VCaP (cell line): ENCODE data around the gene FGD4.

Experiments
- H3K27ac ChIP-seq: fragments of 450-650 bp; 2 replicates; pipeline ENCODE4 v1.5.1; 2017
- TF ChIP-seq, protein P1 (sequence below): fragments of 450-650 bp; conservative IDR thresholded peaks from 2 replicates; pipeline ENCODE4 v1.5.1; 2017; ENCODE audit warnings: mild to moderate bottlenecking, moderate library complexity

The FGD4 gene

GRCh38 chr12:32681272-32681671, 281.9 kb downstream of the FGD4 start:
- TF ChIP-seq, protein P1, sequence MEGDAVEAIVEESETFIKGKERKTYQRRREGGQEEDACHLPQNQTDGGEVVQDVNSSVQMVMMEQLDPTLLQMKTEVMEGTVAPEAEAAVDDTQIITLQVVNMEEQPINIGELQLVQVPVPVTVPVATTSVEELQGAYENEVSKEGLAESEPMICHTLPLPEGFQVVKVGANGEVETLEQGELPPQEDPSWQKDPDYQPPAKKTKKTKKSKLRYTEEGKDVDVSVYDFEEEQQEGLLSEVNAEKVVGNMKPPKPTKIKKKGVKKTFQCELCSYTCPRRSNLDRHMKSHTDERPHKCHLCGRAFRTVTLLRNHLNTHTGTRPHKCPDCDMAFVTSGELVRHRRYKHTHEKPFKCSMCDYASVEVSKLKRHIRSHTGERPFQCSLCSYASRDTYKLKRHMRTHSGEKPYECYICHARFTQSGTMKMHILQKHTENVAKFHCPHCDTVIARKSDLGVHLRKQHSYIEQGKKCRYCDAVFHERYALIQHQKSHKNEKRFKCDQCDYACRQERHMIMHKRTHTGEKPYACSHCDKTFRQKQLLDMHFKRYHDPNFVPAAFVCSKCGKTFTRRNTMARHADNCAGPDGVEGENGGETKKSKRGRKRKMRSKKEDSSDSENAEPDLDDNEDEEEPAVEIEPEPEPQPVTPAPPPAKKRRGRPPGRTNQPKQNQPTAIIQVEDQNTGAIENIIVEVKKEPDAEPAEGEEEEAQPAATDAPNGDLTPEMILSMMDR, result no peak
- H3K27ac ChIP-seq, result peak overlapping the region; percentile 92

DNA sequence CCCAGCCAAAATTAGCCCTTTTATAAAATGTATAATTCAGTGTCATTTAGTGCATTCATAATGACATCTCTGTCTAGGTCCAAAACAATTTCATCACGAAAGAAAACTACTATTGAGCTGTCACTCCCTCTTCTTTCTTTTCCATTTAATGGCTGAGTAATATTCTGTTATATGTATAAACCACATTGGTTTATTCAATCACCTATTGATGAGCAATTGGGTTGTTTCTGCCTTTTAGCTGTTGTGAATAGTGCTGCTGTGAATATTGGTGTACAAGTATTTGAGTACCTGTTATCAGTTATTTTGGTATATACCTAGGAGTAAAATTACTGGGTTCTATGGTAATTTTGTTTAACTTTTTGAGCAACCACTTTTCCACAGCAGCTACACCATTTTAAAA, 287.0 kb downstream of the FGD4 start:
- TF ChIP-seq, protein P1, result no peak
- no peak overlapping the region for H3K27ac ChIP-seq

DNA sequence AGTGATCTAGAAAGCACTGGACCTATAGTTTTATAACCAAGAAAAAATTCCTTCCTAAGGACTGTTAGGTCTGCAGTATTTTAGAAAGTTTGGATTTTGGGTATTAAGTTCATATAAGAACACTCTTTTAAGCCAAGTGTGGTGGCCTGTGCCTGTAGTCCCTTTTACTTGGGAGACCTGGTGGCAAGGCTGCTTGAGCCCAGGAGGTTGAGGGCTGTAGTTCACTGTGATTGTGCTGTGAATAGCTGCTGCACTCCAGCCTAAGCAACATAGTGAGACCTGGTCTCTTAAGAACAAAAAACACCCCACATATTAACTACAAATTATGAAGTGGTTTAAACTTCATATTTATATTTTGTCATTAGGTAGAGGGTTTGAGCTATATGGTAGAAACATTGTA, 289.4 kb downstream of the FGD4 start:
- H3K27ac ChIP-seq, result no peak overlapping the region
- TF ChIP-seq, protein P1, result no peak

GRCh38 chr12:32690927-32691326, 291.6 kb downstream of the FGD4 start:
- TF ChIP-seq, protein P1, result no peak
- H3K27ac ChIP-seq, result no peak overlapping the region

- H3K27ac ChIP-seq, result no peak overlapping the region
- TF ChIP-seq, protein P1, result no peak
Measured at GRCh38 chr12:32692358-32692757, 293.0 kb downstream of the FGD4 start.

GRCh38 chr12:32693036-32693435, 293.7 kb downstream of the FGD4 start:
- TF ChIP-seq, protein P1, result no peak
- no peak overlapping the region for H3K27ac ChIP-seq
